Measurements from ENCODE around the gene FSHR. TPM values are rescaled to one million over a fixed set of nuclear protein-coding genes. Genes with fewer than 3 reads are reported as not detected.

FSHR gene
- total RNA-seq, 2 donors from 2014 or later = 13.6 TPM; not detected in 1

- Histone ChIP-seq H3K27me3 (replicated peaks; ENCODE audit: insufficient read depth) (no peaks in the 10 kb centered on the region), H3K36me3 (no peaks in the 10 kb centered on the region), H3K9me3 (no peaks in the 10 kb centered on the region), H3K4me3 (no peak overlapping the region), H3K27ac (no peak overlapping the region), H3K4me1 (replicated peaks) (no peaks in the 10 kb centered on the region)
- no peak for DNase-seq (ENCODE audit: low spot score)
- 52% methylated on average over 5 of the region's 5 CpGs for whole genome bisulfite sequencing
- intact Hi-C loops (cut with DNase I) = no loop called here
- no peak for TF ChIP-seq POLR2A (IDR thresholded peaks at IDR 0.05)
- TF ChIP-seq POLR2AphosphoS5 (IDR thresholded peaks at IDR 0.05) = no peak
- no peak for TF ChIP-seq CTCF (IDR thresholded peaks at IDR 0.05)
Measured at GRCh38 chr2:48984922-48985321, 169.4 kb downstream of the FSHR start.

- H3K4me1 ChIP-seq (replicated peaks) = no peaks in the 10 kb centered on the region
- intact Hi-C loops (cut with DNase I) = no loop called here
- no peak overlapping the region for H3K27ac ChIP-seq
- TF ChIP-seq CTCF (IDR thresholded peaks at IDR 0.05) (no peak), POLR2A (IDR thresholded peaks at IDR 0.05) (no peak), POLR2AphosphoS5 (IDR thresholded peaks at IDR 0.05) (no peak)
- DNase-seq (ENCODE audit: low spot score) = no peak
- no peaks in the 10 kb centered on the region for H3K27me3 ChIP-seq (replicated peaks; ENCODE audit: insufficient read depth)
- H3K36me3 ChIP-seq = no peaks in the 10 kb centered on the region
- no peak overlapping the region for H3K4me3 ChIP-seq
- no peaks in the 10 kb centered on the region for H3K9me3 ChIP-seq
- WGBS = 95% methylated on average over 1 of the region's 1 CpG
Measured at GRCh38 chr2:48983551-48983950, 170.8 kb downstream of the FSHR start.

GRCh38 chr2:48982887-48983435, 171.4 kb downstream of the FSHR start:
- intact Hi-C loops (cut with DNase I) = no loop called here
- H3K36me3 ChIP-seq = no peaks in the 10 kb centered on the region
- H3K4me1 ChIP-seq (replicated peaks) = no peaks in the 10 kb centered on the region
- H3K9me3 ChIP-seq = no peaks in the 10 kb centered on the region
- H3K27me3 ChIP-seq (replicated peaks; ENCODE audit: insufficient read depth) = no peaks in the 10 kb centered on the region
- H3K27ac ChIP-seq = no peak overlapping the region
- 58% methylated on average over 4 of the region's 4 CpGs for WGBS
- TF ChIP-seq CTCF (IDR thresholded peaks at IDR 0.05) = no peak
- TF ChIP-seq POLR2AphosphoS5 (IDR thresholded peaks at IDR 0.05) = no peak
- TF ChIP-seq POLR2A (IDR thresholded peaks at IDR 0.05) = no peak
- DNase-seq (ENCODE audit: low spot score) = no peak
- H3K4me3 ChIP-seq = no peak overlapping the region

GRCh38 chr2:48980846-48981245, 173.5 kb downstream of the FSHR start:
- no peak overlapping the region for H3K4me3 ChIP-seq
- intact Hi-C loops (cut with DNase I) = no loop called here
- WGBS = 98% methylated on average over 2 of the region's 2 CpGs
- DNase-seq (ENCODE audit: low spot score) = no peak
- H3K36me3 ChIP-seq = no peaks in the 10 kb centered on the region
- H3K4me1 ChIP-seq (replicated peaks) = no peaks in the 10 kb centered on the region
- no peak for TF ChIP-seq CTCF (IDR thresholded peaks at IDR 0.05)
- no peak for TF ChIP-seq POLR2A (IDR thresholded peaks at IDR 0.05)
- TF ChIP-seq POLR2AphosphoS5 (IDR thresholded peaks at IDR 0.05) = no peak
- no peak overlapping the region for H3K27ac ChIP-seq
- no peaks in the 10 kb centered on the region for H3K9me3 ChIP-seq
- H3K27me3 ChIP-seq (replicated peaks; ENCODE audit: insufficient read depth) = no peaks in the 10 kb centered on the region

GRCh38 chr2:48979691-48980090, 174.6 kb downstream of the FSHR start:
- intact Hi-C loops (cut with DNase I) = no loop called here
- Histone ChIP-seq H3K9me3 (no peaks in the 10 kb centered on the region), H3K36me3 (no peaks in the 10 kb centered on the region), H3K4me3 (no peak overlapping the region), H3K4me1 (replicated peaks) (no peaks in the 10 kb centered on the region), H3K27me3 (replicated peaks; ENCODE audit: insufficient read depth) (no peaks in the 10 kb centered on the region), H3K27ac (no peak overlapping the region)
- WGBS = 97% methylated on average over 4 of the region's 4 CpGs
- TF ChIP-seq POLR2AphosphoS5 (IDR thresholded peaks at IDR 0.05) (no peak), POLR2A (IDR thresholded peaks at IDR 0.05) (no peak), CTCF (IDR thresholded peaks at IDR 0.05) (no peak)
- DNase-seq (ENCODE audit: low spot score) = no peak

Measured in prostate gland (tissue), 2 donors.